ENCODE data around the gene FAM110C. TPM values are rescaled to one million over a fixed set of nuclear protein-coding genes. Genes with fewer than 3 reads are reported as not detected.

FAM110C gene
- polyA plus RNA-seq, 1 donor (not counting 4 experiments of a cell fraction or from before 2014, with no cell fraction given): 38.0 TPM

DNA sequence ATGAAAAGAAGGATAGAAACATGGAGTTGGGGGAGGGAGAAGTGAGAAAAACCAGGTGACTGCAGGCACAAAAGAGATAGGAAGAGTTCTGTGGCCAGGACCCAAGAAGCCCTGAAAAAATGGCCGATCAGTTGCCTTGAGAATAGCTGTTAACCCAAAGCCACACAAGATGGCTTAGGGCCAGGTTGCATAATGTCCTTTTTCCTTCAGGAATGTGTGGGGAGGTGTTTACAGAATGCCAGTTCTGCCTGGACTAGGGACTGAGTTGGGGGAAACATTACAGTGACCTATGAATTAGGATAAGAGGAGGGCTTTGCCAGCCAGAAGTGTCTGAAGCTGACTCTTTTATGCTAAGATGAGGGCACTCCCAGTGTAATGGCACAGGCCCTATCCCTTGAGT, 17.1 kb downstream of the FAM110C start:
- Histone ChIP-seq H3K27me3 (ENCODE audit: control insufficient read depth, extremely low read depth, insufficient read depth, low read length) (no peaks in the 10 kb centered on the region), H3K36me3 (ENCODE audit: control insufficient read depth in 2 of 2, extremely low read depth in 1 of 2, insufficient read depth in 2 of 2, low read length in 2 of 2) (no peaks in the 10 kb centered on the region), H3K27ac (ENCODE audit: control insufficient read depth, insufficient read depth, low read length) (no peak overlapping the region), H3K9ac (ENCODE audit: control insufficient read depth, extremely low read depth, insufficient read depth, low read length) (no peak overlapping the region), H3K4me1 (ENCODE audit: control insufficient read depth, extremely low read depth, insufficient read depth, low read length) (peaks cover 28% of the 10 kb centered on the region), H2AFZ (ENCODE audit: control insufficient read depth, low read length) (peak overlapping the region; percentile 26), H4K20me1 (ENCODE audit: control insufficient read depth, extremely low read depth, insufficient read depth, low read length) (no peaks in the 10 kb centered on the region), H3K9me3 (ENCODE audit: control insufficient read depth, low read depth, low read length) (no peaks in the 10 kb centered on the region), H3K4me2 (ENCODE audit: control insufficient read depth, extremely low read depth, insufficient read depth, low read depth, low read length) (no peak overlapping the region), H3K4me3 (ENCODE audit: control insufficient read depth in 2 of 3, extremely low read depth in 1 of 3, insufficient read depth in 2 of 3, low read depth in 1 of 3, low read length in 3 of 3) (no peak overlapping the region), H3K9me1 (ENCODE audit: control insufficient read depth, extremely low read depth, insufficient read depth, low read length) (no peaks in the 10 kb centered on the region), H3K79me2 (ENCODE audit: control insufficient read depth, insufficient read depth, low read length) (no peaks in the 10 kb centered on the region)
- peak; percentile 44 for FAIRE-seq
- TF ChIP-seq EZH2 (IDR thresholded peaks at IDR 0.05; ENCODE audit: low read length): no peak
- TF ChIP-seq, protein P1, sequence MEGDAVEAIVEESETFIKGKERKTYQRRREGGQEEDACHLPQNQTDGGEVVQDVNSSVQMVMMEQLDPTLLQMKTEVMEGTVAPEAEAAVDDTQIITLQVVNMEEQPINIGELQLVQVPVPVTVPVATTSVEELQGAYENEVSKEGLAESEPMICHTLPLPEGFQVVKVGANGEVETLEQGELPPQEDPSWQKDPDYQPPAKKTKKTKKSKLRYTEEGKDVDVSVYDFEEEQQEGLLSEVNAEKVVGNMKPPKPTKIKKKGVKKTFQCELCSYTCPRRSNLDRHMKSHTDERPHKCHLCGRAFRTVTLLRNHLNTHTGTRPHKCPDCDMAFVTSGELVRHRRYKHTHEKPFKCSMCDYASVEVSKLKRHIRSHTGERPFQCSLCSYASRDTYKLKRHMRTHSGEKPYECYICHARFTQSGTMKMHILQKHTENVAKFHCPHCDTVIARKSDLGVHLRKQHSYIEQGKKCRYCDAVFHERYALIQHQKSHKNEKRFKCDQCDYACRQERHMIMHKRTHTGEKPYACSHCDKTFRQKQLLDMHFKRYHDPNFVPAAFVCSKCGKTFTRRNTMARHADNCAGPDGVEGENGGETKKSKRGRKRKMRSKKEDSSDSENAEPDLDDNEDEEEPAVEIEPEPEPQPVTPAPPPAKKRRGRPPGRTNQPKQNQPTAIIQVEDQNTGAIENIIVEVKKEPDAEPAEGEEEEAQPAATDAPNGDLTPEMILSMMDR (optimal IDR thresholded peaks at IDR 0.05 in 1 of 3, IDR thresholded peaks at IDR 0.05 in 1 of 3, conservative IDR thresholded peaks at IDR 0.05 in 1 of 3; ENCODE audit: extremely low read depth in 1 of 3, insufficient read depth in 2 of 3, low read length in 3 of 3): no peak
- dilution Hi-C loops (cut with MboI; ENCODE audit: extremely low pct_ligation_motif_present, low sequenced_read_pairs): no loop called here
- DNase-seq (ENCODE audit: low read depth, low spot score): no peak

DNA sequence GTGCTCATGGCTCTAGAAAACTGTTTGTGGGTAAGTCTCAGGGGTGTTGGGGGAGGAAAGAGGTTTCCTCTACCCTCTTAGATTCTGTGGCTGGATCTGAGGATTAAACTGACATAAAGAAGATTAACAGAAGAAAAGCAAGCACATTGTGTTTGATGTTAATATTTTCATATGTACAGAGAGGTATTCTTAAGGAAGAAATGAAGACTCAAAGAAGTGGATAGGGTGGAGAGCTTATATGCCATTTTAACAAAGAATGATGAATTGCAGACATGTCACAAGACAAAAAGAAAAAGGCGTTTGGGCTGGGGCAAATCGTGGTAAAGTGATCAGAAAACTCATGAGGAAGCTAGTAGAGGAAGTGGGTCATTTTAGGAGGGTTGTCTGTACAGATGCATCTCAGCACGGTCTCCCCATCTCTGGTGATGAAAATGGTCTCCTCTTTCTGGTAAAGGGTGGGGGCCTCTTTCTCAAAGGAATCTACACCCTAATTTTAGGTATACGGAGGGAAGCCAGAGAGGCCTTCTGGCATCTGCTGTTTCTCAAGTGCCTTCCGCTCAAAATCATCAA, 17.8 kb downstream of the FAM110C start:
- no peak for TF ChIP-seq EZH2 (IDR thresholded peaks at IDR 0.05; ENCODE audit: low read length)
- TF ChIP-seq, protein P1 (optimal IDR thresholded peaks at IDR 0.05 in 1 of 3, IDR thresholded peaks at IDR 0.05 in 1 of 3, conservative IDR thresholded peaks at IDR 0.05 in 1 of 3; ENCODE audit: extremely low read depth in 1 of 3, insufficient read depth in 2 of 3, low read length in 3 of 3): no peak
- no peak for DNase-seq (ENCODE audit: low read depth, low spot score)
- Histone ChIP-seq H3K79me2 (ENCODE audit: control insufficient read depth, insufficient read depth, low read length) (no peaks in the 10 kb centered on the region), H3K27me3 (ENCODE audit: control insufficient read depth, extremely low read depth, insufficient read depth, low read length) (no peaks in the 10 kb centered on the region), H3K4me1 (ENCODE audit: control insufficient read depth, extremely low read depth, insufficient read depth, low read length) (peaks cover 21% of the 10 kb centered on the region), H3K9ac (ENCODE audit: control insufficient read depth, extremely low read depth, insufficient read depth, low read length) (no peak overlapping the region), H3K9me1 (ENCODE audit: control insufficient read depth, extremely low read depth, insufficient read depth, low read length) (no peaks in the 10 kb centered on the region), H3K36me3 (ENCODE audit: control insufficient read depth in 2 of 2, extremely low read depth in 1 of 2, insufficient read depth in 2 of 2, low read length in 2 of 2) (no peaks in the 10 kb centered on the region), H2AFZ (ENCODE audit: control insufficient read depth, low read length) (no peak overlapping the region), H4K20me1 (ENCODE audit: control insufficient read depth, extremely low read depth, insufficient read depth, low read length) (no peaks in the 10 kb centered on the region), H3K27ac (ENCODE audit: control insufficient read depth, insufficient read depth, low read length) (no peak overlapping the region), H3K9me3 (ENCODE audit: control insufficient read depth, low read depth, low read length) (no peaks in the 10 kb centered on the region), H3K4me2 (ENCODE audit: control insufficient read depth, extremely low read depth, insufficient read depth, low read depth, low read length) (no peak overlapping the region), H3K4me3 (ENCODE audit: control insufficient read depth in 2 of 3, extremely low read depth in 1 of 3, insufficient read depth in 2 of 3, low read depth in 1 of 3, low read length in 3 of 3) (no peak overlapping the region)
- no peak for FAIRE-seq
- dilution Hi-C loops (cut with MboI; ENCODE audit: extremely low pct_ligation_motif_present, low sequenced_read_pairs): no loop called here

All from keratinocyte (primary cell).